Measurements from ENCODE around the gene PTPRG.

Gene PTPRG

DNA sequence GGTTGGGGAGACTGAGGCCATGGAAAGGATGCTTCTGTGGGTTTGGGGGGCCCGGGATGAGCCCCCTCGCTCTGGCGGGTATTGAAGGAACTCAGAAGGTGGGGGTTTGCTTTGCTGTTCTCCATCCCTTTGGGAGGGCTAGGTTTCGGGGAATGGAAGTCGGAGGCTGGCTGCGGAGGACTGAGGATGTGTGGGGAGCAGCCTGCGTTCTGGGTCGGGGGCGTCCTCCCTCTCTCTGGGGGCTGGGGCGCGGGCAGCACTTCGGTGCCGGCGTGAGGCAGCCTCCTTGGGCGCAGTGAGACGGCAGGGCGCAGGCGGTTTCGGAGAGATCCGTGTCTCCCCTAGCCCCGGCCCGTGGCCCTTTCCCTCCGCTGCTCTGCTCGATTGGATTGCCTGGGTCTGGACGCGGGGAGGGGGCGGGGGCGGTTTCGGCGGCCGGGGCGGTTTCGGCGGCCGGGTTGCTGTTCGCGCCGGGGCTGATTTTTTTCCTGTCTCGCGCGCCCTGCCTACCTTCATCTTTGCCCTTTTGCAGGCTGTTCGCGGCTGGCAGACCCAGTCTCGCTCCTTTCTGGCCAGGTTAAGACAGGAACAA lies 1.4 kb downstream of the PTPRG start:
- no peak for DNase-seq (ENCODE audit: low read depth)

- no peak for DNase-seq (ENCODE audit: low read depth)
Measured at GRCh38 chr3:61563313-61564271, 2.2 kb downstream of the PTPRG start.

DNA sequence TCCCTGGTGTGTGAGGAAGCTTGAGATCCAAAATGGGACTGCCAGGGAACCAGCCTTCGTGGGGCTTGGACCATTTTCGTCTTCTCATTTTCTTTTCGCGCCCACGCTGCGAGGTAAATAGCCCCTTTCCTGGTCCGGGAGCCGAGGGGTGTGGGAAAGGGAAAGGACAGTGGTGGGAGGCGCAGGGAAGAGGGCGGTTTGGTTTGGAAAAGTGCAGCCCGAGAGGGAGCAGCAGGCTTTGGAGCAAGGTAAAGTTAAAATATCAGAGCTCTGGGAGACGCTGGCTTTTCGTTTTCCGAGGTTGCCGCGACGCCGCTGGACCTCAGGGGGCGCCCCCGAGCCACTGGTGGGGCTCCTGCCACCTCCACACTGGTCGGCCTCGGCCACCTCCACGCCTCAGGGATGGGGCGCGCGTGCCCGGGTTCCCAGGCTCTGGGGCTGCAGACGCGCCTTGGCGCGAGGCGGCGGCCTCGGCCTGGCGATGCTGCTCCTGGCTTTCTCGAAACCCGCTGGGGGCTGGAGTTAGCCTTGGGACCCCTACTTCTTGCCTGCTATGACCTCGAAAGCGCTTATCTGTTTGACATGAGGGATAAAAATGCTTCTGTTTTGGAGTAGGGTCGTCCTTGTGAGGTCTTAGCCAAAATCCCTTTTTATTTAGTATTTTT lies 3.2 kb downstream of the PTPRG start:
- DNase-seq (ENCODE audit: low read depth), result no peak

GRCh38 chr3:61565569-61565968 lies 4.2 kb downstream of the PTPRG start:
- DNase-seq (ENCODE audit: low read depth), result no peak

GRCh38 chr3:61568127-61568526 lies 6.8 kb downstream of the PTPRG start:
- DNase-seq (ENCODE audit: low read depth), result no peak

GRCh38 chr3:61569856-61570580 lies 8.6 kb downstream of the PTPRG start:
- DNase-seq (ENCODE audit: low read depth), result no peak

GRCh38 chr3:61570813-61571212 lies 9.4 kb downstream of the PTPRG start:
- DNase-seq (ENCODE audit: low read depth), result no peak

GRCh38 chr3:61571516-61572336 lies 10.4 kb downstream of the PTPRG start:
- DNase-seq (ENCODE audit: low read depth), result no peak

DNA sequence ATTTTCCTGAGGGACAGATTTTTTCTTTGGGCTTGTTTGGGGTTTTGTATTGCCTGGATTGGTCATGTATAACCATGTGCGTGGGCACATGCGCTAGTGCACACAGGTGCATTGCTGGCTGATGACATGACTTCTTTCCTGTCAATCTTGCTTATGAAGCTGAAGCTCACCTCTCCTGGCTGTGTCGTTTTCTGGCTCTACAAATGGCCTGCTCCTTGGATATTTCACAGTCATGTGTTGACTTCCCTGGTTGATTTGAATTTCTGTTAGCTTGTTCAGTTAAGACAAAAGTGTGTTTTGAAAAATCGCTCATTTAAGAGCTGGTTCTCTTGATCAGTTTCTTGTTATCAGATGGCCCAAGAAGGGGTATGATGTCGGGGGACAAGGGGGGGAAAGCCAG lies 11.5 kb downstream of the PTPRG start:
- no peak for DNase-seq (ENCODE audit: low read depth)

DNA sequence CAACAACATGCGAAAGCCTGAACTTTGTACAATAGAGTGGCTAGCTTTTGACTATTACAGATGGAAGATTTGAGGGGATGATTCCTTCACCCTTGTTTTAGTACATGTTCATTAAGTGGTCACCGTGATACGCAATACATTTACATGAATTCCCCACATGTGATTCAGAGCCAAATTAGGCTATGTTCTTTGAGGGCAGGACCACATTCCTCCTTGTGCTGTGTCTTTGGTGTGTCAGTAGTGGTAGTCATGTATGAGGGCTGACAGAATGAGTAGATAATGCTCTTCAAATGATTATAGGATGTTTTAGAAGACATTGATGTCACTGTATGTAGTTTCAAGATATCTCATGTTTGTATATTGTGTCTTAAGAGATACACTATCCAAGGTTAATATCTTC lies 12.1 kb downstream of the PTPRG start:
- DNase-seq (ENCODE audit: low read depth), result no peak

DNA sequence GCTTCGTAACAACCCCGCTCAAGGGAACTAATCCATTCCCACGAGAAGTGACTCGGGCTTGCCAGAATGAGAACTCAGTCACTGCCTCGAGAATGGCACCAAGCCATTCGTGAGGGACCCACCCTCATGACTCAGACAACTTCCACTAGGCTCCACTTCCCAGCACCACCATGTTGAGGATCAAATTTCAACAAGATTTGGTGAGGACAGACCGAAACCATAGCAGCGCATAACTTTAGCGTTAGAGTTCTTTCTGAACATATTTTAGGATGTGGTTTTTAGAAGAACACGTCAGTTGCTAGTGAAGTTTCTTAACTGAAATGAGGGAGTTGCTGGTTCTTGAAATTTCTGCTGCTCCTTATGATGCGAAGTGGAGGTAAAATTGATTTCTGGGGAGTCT lies 13.5 kb downstream of the PTPRG start:
- no peak for DNase-seq (ENCODE audit: low read depth)

DNA sequence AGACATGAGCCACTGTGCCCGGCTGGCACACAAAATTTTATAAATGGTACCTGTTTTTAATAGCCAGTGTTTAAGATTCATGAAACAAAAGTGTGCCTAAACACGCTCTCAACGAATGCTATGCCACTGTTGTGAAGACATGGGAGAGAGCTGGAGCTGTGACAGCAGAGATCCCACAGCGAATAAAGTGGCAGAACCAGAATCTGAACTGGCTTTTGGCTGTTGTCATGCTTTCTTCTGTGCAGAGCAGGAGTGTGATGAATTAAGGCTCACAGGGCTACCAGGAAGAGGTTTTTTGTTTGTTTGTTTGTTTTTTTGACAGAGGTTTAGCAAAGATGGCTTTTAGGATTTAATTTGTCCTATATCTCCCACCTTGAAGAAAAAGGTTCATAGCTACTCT lies 14.5 kb downstream of the PTPRG start:
- no peak for DNase-seq (ENCODE audit: low read depth)

GRCh38 chr3:61577760-61578159 lies 16.4 kb downstream of the PTPRG start:
- no peak for DNase-seq (ENCODE audit: low read depth)

DNA sequence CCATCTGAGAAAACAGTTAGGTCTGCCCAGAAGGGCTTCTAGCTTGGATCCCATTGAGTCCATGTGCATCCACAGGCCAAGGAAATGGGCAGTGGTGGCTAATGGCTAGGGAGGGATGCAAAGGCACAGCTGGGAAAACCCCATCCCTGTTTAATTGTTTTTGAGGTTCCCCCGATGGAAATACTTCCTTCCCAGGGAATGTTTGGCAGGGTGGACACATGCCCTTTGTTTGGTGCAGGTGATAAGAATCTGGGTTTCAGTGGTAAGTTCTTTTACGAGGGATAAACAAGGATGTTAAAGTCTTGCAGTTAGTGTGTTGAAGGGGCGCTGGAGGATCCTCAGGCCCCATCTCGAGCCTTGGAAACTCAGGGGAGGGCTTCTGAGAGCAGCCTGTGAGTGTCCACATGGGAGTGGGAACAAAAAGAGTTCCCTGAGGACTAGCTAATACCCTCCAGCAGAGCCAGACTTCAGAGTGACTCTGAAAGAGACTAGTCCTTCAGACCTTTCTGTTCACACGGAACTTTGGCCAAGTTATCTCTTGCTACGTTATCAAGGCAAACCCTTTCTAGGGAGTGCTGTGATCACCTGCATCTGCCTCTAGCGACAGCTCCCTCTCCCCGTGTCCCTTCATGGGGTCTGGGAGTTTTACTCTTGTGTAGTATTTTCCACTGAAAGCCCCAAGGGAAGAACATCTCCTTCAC lies 17.4 kb downstream of the PTPRG start:
- DNase-seq (ENCODE audit: low read depth), result no peak

DNA sequence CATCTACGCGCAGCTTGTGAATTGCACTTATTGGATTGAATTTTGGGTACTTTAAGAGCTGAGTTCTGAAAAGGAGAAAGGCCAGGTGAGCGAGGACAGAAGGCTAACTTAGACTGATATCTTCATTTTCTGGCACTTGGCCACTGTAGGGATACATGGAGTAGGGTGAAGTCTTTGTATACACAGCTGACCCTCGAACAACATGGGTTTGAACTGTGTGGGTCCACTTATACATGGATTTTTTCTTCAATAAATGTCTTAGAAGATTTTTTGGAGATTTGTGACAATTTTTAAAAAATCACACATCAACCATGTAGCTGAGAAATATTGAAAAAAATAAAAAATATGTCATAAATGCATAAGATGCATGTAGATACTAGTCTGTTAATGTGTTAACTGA lies 18.3 kb downstream of the PTPRG start:
- no peak for DNase-seq (ENCODE audit: low read depth)

- DNase-seq (ENCODE audit: low read depth), result no peak
Measured at GRCh38 chr3:61580982-61581643, 19.7 kb downstream of the PTPRG start.

DNA sequence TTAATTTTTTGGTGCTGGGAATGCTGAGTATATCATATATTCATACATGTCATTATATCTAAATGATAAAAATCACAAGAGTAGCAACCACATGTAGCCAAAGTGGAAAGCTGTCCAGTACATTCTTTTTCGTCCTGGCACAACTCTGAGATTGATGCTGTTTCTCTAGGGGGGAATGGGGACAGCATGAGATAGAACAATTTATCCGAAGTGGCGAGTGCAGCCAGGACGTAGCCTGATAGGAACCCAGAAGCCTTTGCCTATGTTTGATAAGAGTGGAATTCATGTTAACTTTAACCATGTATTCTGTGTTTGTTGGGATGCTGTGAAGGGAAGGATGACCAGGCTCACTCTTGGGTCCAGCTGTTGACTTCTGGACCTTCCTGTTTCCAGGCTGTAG lies 20.9 kb downstream of the PTPRG start:
- no peak for DNase-seq (ENCODE audit: low read depth)

DNA sequence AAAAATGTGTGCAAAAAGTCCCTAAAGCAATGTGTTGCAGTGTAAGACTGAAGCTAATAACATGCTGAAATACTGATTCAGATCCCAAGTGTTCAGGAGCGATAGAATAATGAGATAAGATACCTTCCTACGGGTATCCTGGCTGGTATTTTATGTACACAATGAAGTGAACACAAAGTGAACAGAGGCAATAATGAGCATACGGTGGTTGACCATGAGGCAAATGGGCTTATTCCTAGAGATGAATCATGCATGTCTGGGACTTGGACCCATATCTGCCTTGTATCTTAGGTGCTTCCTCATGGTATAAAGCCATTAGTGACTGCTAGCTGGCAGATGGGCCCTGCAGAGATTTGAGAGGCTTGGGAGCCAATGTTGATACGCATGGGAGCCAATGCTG lies 21.5 kb downstream of the PTPRG start:
- DNase-seq (ENCODE audit: low read depth), result no peak

DNA sequence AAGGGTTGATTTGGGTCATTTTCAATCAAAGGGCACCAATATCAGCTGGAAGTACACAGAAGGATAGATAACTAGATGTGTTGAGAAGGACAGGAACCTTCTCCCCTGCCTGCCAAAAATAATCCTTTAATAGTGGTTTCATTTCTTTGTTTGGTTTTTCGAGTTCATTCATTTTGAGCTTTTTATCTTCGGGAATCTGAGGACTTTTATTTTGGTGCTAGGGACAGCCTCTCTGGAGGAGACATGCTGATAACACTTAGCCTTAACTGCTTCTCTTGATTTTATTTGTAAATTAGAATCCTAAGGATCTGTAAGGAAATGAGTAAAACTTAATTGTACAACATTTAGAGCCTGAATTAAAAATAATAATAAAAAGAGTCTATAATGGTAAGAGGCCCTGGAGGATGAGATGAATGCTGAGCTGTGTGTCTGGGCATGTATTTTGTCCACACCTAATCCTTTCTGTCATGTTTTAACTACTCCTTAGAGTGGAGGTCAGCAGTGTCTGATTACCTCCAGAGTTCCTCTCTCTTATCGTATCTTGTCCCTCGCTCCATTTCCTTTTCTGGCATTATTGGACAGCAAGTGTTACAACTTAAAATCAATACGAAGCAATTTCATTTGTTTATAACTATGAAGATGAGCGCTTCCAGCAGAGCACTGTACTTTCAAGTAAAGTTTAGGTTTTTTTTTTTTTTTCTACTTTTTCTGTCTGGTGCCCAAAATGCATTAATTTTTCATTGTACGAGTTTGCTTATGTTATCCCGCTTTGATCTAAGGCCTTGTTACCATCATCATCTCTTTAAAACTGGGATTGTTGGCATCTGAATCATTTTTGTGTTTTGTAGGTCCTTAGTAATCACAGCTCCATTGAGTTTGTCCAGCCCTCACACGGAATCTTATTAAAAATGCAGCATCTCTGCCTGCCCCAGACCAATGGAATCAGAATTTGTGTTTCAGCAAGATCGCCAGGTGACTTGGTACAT lies 22.8 kb downstream of the PTPRG start:
- DNase-seq (ENCODE audit: low read depth), result no peak

Data from stimulated activated CD8-positive, alpha-beta memory T cell treated with anti-CD3 and anti-CD28 coated beads, Interleukin-7, amount 100 ng/mL, for 24 hours (primary cell).